ENCODE measurements around the gene ECHDC3. TPM values are rescaled to one million over a fixed set of nuclear protein-coding genes. Genes with fewer than 3 reads are reported as not detected.

ECHDC3 gene
- total and polyA plus RNA-seq, 2 of the 13 experiments (the other 11 are each of a cell fraction or from before 2014, with no cell fraction given) = not detected

- TF ChIP-seq PRDM4 (CRISPR knock-in tag; IDR thresholded peaks at IDR 0.05; ENCODE audit: borderline replicate concordance) (no peak), ZNF556 (CRISPR knock-in tag; IDR thresholded peaks at IDR 0.05; ENCODE audit: borderline replicate concordance) (no peak), ZIK1 (CRISPR knock-in tag; IDR thresholded peaks at IDR 0.05; ENCODE audit: borderline replicate concordance, low read depth) (no peak), HES4 (CRISPR knock-in tag; IDR thresholded peaks at IDR 0.05; ENCODE audit: borderline replicate concordance) (no peak), SOX5 (CRISPR knock-in tag; IDR thresholded peaks at IDR 0.05; ENCODE audit: borderline replicate concordance) (peak; percentile 53; the same call in 1 of the 2 replicates), FOSL2 (CRISPR knock-in tag; IDR thresholded peaks at IDR 0.05) (peak; percentile 19; the same call in 1 of the 2 replicates), CBX5 (CRISPR knock-in tag; IDR thresholded peaks at IDR 0.05; ENCODE audit: borderline replicate concordance) (no peak), CREM (IDR thresholded peaks at IDR 0.05) (peak; percentile 65; the same call in 1 of the 2 replicates), CREM (CRISPR knock-in tag; IDR thresholded peaks at IDR 0.05) (no peak), ZC3H13 (CRISPR knock-in tag; IDR thresholded peaks at IDR 0.05) (no peak), PBX3 (CRISPR knock-in tag; IDR thresholded peaks at IDR 0.05; ENCODE audit: borderline replicate concordance) (no peak), CEBPB (IDR thresholded peaks at IDR 0.05; ENCODE audit: borderline replicate concordance, low read depth, low read length) (no peak), ZNF496 (CRISPR knock-in tag; IDR thresholded peaks at IDR 0.05; ENCODE audit: insufficient replicate concordance) (no peak), ZNF451 (CRISPR knock-in tag; IDR thresholded peaks at IDR 0.05) (no peak), ZNF160 (CRISPR knock-in tag; IDR thresholded peaks at IDR 0.05) (no peak), ZNF589 (CRISPR knock-in tag; conservative IDR thresholded peaks at IDR 0.05) (no peak), NBN (conservative IDR thresholded peaks at IDR 0.05) (no peak), ARID5B (CRISPR knock-in tag; IDR thresholded peaks at IDR 0.05) (peak; percentile 63), ZNF17 (CRISPR knock-in tag; IDR thresholded peaks at IDR 0.05) (no peak), TBX3 (IDR thresholded peaks at IDR 0.05; ENCODE audit: borderline replicate concordance) (peak; percentile 25; the same call in 1 of the 2 replicates)
- TF ChIP-seq, protein P1, sequence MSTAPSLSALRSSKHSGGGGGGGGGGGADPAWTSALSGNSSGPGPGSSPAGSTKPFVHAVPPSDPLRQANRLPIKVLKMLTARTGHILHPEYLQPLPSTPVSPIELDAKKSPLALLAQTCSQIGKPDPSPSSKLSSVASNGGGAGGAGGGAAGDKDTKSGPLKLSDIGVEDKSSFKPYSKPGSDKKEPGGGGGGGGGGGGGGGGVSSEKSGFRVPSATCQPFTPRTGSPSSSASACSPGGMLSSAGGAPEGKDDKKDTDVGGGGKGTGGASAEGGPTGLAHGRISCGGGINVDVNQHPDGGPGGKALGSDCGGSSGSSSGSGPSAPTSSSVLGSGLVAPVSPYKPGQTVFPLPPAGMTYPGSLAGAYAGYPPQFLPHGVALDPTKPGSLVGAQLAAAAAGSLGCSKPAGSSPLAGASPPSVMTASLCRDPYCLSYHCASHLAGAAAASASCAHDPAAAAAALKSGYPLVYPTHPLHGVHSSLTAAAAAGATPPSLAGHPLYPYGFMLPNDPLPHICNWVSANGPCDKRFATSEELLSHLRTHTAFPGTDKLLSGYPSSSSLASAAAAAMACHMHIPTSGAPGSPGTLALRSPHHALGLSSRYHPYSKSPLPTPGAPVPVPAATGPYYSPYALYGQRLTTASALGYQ (CRISPR knock-in tag; IDR thresholded peaks at IDR 0.05) = peak; percentile 71; the same call in 1 of the 2 replicates
Observed at GRCh38 chr10:11714750-11715365, 27.3 kb upstream of the ECHDC3 start (continued).

Measured in HepG2 (cell line).